ENCODE results near the gene DKK1.

The DKK1 gene

GRCh38 chr10:52313933-52314821 is at the start of gene DKK1:
Gene DKK1 (plus strand): TSS chr10:52314281. CDS start chr10:52314435, 154 bp downstream.
- peak; percentile 84 for DNase-seq
- no peaks in the 10 kb centered on the region for H3K27me3 ChIP-seq (replicated peaks)
- peak; percentile 93 for TF ChIP-seq CTCF (IDR thresholded peaks at IDR 0.05; ENCODE audit: low read depth, low read length, missing control alignments)
- in situ Hi-C loops (cut with HindIII; ENCODE audit: low pct_ligation_motif_present, low sequenced_read_pairs): loop anchor here (25.0 kb wide), 1 partner anchor 248 kb away; no protein-coding TSS in a partner anchor
- H3K4me3 ChIP-seq (ENCODE audit: low read depth, low read length): peak within 1 kb of the TSS; percentile 81
- peaks cover 3% of the 10 kb centered on the region for H3K36me3 ChIP-seq (replicated peaks)
- peak within 1 kb of the TSS; percentile 89 for H3K27ac ChIP-seq

- Histone ChIP-seq H3K4me3 (ENCODE audit: low read depth, low read length) (no peak overlapping the region), H3K27me3 (replicated peaks) (no peaks in the 10 kb centered on the region), H3K27ac (no peak overlapping the region), H3K36me3 (replicated peaks) (no peaks in the 10 kb centered on the region)
- TF ChIP-seq CTCF (IDR thresholded peaks at IDR 0.05; ENCODE audit: low read depth, low read length, missing control alignments): no peak
- DNase-seq: no peak
- in situ Hi-C loops (cut with HindIII; ENCODE audit: low pct_ligation_motif_present, low sequenced_read_pairs): no loop called here
These were observed 48.8 kb upstream of the DKK1 start for GRCh38 chr10:52265131-52265926.

- no peak for TF ChIP-seq CTCF (IDR thresholded peaks at IDR 0.05; ENCODE audit: low read depth, low read length, missing control alignments)
- in situ Hi-C loops (cut with HindIII; ENCODE audit: low pct_ligation_motif_present, low sequenced_read_pairs): no loop called here
- no peaks in the 10 kb centered on the region for H3K36me3 ChIP-seq (replicated peaks)
- H3K27ac ChIP-seq: no peak overlapping the region
- H3K27me3 ChIP-seq (replicated peaks): no peaks in the 10 kb centered on the region
- no peak overlapping the region for H3K4me3 ChIP-seq (ENCODE audit: low read depth, low read length)
- no peak for DNase-seq
These were observed 47.2 kb upstream of the DKK1 start for GRCh38 chr10:52266858-52267257.

- no peak for DNase-seq
- no peak for TF ChIP-seq CTCF (IDR thresholded peaks at IDR 0.05; ENCODE audit: low read depth, low read length, missing control alignments)
- Histone ChIP-seq H3K27ac (no peak overlapping the region), H3K27me3 (replicated peaks) (no peaks in the 10 kb centered on the region), H3K4me3 (ENCODE audit: low read depth, low read length) (no peak overlapping the region), H3K36me3 (replicated peaks) (no peaks in the 10 kb centered on the region)
- in situ Hi-C loops (cut with HindIII; ENCODE audit: low pct_ligation_motif_present, low sequenced_read_pairs): no loop called here
These were observed 45.3 kb upstream of the DKK1 start for GRCh38 chr10:52268790-52269189.

- in situ Hi-C loops (cut with HindIII; ENCODE audit: low pct_ligation_motif_present, low sequenced_read_pairs): no loop called here
- Histone ChIP-seq H3K4me3 (ENCODE audit: low read depth, low read length) (no peak overlapping the region), H3K27ac (no peak overlapping the region), H3K27me3 (replicated peaks) (no peaks in the 10 kb centered on the region), H3K36me3 (replicated peaks) (no peaks in the 10 kb centered on the region)
- DNase-seq: no peak
- TF ChIP-seq CTCF (IDR thresholded peaks at IDR 0.05; ENCODE audit: low read depth, low read length, missing control alignments): no peak
These were observed 44.8 kb upstream of the DKK1 start for GRCh38 chr10:52269233-52269632.

Data from brain microvascular endothelial cell (primary cell).